Ureter (tissue), 1 donor: ENCODE measurements around the gene EME2. TPM values are rescaled to one million over a fixed set of nuclear protein-coding genes. Genes with fewer than 3 reads are reported as not detected.

Source experiments
- DNase-seq: peaks from one replicate; pipeline ENCODE4 v3.0.0-alpha.2; 2020; ENCODE audit warnings: low spot score
- total RNA-seq: library from RNA; stranded (reverse); gene quantifications from one replicate; pipeline ENCODE4 v1.2.4, GENCODE V29; 2023
- donor health status: DM: yes; HTN: yes; CAD: no.

The EME2 gene
- total RNA-seq, 1 donor from 2014 or later, result 49.7 TPM

- no peak for DNase-seq
These were observed 27.3 kb upstream of the EME2 start for GRCh38 chr16:1745181-1745899.

- DNase-seq, result no peak
These were observed 26.5 kb upstream of the EME2 start for GRCh38 chr16:1745900-1746692.

- no peak for DNase-seq
These were observed 25.9 kb upstream of the EME2 start for GRCh38 chr16:1746693-1747195.

DNA sequence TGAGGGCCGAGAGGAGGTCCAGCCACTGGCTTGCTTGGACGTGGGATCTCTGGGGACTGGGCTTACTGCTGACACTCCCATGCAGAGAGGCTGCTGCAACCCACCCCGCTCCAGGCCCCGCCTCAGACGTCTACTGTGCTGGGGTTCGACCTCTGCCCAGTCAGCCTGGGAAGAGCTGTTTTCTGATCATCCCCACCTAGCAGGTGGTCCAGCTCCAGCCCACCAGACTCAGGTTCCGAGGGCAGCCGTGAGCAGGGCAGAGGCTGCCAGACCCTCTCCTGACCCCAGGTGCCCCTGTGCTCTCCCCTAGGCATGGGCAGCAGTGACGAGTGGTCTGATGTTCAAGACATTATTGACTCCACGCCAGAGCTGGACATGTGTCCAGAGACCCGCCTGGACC, 24.7 kb upstream of the EME2 start:
- DNase-seq, result no peak

DNA sequence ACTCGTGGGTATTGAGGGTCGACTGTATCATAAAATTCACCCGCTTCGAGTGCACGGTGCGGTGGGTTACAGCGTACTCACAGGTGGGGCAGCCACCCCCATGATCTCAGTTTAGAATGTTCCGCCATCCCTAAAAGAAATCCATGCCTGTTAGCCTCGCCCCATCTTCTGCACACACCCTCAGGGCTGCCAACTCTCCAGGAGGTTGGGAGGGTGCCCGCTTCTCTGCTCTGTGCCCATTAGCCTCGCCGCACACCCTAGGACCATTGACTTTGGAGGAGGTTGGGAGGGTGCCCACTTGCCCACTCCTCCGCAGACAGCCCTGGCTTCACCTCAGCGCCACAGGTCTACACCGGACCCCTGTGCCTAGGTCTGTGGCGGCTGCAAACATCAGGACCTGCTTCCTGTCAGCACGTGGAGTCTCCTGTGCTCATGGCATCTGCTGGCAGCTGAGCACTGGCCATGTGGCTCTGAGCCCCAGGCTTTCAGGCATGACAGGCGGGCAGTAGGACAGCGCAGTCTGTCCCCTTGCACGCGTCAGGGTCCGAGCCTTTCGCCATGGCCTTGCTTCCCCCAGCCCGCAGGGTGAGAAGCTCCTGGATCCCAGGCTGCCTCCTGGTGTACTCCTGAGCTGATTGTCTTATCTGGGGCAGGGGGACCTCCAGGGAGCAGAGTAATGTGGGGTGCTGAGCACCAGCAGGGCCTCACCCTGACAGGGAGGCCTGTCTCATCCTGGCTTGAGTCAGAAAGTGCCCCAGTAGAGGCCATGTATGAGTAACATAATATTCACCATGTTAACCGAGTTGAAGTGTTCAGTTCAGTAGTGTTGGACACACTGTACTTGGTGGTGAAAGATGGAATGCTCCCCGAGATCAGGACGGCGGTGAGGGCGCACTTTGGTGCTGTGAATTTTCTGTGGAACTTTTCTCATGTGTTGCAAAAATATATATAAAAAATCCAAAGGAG, 23.2 kb upstream of the EME2 start:
- DNase-seq, result no peak

- DNase-seq, result no peak
These were observed 20.7 kb upstream of the EME2 start for GRCh38 chr16:1751946-1752345.

GRCh38 chr16:1752853-1753252, 19.8 kb upstream of the EME2 start:
- DNase-seq, result no peak

GRCh38 chr16:1754204-1754603, 18.4 kb upstream of the EME2 start:
- DNase-seq, result no peak

DNA sequence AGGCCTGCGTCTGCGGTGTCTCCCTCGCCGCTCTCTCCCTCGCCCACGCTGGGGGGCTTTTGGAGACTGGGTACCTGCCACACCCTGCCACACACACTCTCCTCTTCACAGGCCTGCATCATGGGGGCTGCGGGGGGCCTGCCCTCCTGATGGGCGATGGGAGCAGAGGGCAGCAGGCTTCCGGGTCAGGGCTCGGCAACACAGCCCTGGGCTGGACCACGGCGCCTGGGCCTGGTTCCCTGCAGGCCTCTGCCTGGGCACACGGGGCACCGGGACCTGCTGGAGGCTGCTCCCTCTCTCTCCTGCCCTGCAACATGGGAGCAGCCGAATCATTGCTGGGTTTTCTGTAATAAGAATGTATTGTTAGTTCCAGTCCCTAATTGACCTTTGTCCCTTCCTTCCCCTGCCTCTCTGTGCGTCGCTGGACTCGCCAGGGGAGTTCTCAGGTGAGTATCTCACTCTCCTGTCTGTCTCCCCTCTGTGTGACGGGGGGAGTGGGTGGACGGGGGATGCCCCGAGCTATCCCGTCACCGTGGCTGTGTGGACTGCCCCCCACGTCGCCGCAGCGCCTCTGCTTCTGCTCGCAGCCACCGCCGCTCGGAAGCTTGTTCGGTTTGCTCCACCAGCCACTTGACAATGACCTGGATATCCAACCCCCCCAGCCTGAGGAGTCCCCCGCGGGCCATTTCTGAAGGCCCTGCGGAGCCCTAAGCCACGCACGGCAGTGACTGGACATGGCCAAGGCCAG, 14.7 kb upstream of the EME2 start:
- DNase-seq, result no peak

DNA sequence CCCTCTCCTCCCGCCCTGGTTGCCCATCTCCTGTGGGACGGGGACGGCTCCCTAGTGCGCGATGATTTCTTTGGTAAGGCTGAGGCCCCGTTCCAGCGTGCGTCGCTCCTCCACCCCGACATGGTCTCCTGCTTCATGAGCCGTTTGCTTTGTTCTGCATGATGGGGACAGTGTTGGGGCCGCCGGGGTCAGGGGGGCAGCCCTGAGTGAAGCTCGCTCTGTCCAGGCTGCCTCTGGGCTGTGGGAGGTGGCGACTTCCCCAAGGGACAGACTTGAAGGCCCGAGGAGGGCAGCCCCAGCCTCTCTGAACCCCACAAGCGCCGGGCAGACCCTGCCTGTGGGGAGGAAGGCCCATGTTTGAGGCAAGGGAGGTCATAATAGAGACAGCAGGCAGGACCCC, 13.7 kb upstream of the EME2 start:
- no peak for DNase-seq

GRCh38 chr16:1759511-1759910, 13.1 kb upstream of the EME2 start:
- DNase-seq, result no peak

DNA sequence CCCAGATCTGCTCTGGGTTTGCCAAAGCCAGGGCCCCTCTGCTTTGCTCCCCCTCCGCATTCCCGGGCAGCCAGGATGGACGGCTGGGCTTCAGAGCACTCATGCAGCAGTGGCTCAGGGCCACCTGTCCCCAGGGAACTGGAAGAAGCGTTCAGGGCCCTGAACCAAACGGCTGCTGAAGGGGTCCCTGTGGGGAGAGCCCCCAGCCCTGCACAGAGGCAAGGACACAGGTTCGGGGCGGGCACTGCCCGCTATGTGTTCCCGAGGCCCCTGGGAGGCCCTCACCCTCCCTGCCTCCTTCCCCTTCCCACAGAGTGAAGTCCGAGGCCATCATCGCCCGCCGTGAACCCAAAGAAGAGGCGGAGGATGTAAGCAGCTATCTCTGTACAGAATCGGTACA, 11.7 kb upstream of the EME2 start:
- DNase-seq, result no peak

DNA sequence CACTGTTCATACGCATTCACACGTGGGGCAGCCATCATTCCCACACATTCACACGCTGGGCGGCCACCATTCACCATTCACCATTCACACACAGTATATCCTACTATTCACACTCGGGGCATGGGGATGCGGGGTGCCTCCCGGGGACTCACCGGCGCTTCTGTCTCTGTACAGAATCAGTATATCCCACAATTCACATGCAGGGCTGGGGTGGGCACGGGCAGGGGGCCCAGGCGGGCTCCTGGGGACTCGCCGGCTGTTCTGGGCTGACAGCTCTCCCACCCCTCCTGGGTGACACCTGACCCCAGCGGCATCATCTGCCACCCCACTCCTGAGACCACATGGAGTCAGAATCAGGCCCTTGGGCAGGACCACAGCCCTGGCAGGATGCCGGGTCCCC, 10.9 kb upstream of the EME2 start:
- DNase-seq, result no peak

- DNase-seq, result no peak
These were observed 10.3 kb upstream of the EME2 start for GRCh38 chr16:1762196-1762878.

DNA sequence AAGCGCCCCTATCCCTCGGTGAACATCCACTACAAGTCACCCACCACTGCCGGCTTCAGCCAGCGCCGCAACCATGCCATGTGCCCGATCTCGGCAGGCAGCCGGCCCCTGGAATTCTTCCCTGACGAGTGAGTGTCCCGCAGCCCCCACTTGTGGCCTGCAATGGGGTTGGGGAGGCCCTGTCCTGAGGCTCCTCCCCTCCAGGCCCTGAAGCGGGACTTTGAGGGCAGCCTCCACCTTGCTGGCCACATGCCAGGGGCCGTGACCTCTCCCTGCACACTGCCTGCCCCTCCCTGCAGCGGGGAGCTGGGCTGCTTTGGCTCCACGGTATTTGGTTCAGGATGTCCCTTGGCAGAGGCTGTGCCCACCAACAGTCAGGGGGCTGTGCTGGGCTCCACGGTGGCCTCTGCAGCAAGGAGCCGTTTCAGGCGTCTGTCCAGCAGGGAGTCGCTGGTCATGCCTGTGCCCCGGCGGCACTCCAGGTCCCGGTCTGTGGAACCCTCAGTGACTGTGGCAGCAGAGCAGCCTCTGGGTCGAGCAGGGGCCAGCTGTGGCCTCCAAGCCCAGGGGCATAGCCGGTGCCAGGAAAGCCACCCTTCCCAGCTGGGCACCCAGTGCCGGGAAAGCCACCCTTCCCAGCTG, 9.6 kb upstream of the EME2 start:
- no peak for DNase-seq

- DNase-seq, result no peak
These were observed 8.8 kb upstream of the EME2 start for GRCh38 chr16:1763521-1764511.

- DNase-seq, result no peak
These were observed 7.6 kb upstream of the EME2 start for GRCh38 chr16:1764971-1765370.

DNA sequence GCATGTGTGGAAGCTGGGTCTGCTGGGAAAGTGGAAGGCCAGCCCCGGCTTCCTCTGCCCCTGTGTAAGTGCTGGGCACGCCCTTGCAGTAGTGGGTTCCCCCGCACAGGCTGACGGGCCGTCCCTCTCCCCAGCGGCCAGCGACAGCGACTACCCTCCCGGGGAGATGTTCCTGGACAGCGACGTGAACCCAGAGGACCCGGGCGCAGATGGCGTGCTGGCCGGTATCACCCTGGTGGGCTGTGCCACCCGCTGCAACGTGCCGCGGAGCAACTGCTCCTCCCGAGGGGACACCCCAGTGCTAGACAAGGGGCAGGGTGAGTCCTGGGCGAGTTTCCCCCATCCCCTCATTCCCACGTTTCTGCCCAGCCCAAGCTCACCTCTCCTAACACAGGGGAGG, 6.8 kb upstream of the EME2 start:
- no peak for DNase-seq

DNA sequence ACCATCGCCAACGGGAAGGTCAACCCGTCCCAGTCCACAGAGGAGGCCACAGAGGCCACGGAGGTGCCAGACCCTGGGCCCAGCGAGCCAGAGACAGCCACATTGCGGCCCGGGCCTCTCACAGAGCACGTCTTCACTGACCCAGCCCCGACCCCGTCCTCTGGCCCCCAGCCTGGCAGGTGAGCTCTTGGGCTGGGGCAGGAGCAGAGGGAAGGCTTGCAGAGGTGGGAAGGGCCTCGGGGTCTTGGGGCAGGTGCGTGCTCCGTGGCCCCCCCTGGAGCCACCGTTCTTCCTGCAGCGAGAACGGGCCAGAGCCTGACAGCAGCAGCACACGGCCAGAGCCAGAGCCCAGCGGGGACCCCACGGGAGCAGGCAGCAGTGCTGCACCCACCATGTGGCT, 6.4 kb upstream of the EME2 start:
- DNase-seq, result no peak
